GM19467 (cell line): ENCODE results near the gene DBNL.

Experiments used
- ATAC-seq: cut with Tn5 transposase; IDR thresholded peaks from one replicate; pipeline ENCODE4 v1.9.1; 2021; ENCODE audit warnings: mild to moderate bottlenecking, moderate library complexity; ENCODE audit not compliant: unreplicated experiment

Gene DBNL

DNA sequence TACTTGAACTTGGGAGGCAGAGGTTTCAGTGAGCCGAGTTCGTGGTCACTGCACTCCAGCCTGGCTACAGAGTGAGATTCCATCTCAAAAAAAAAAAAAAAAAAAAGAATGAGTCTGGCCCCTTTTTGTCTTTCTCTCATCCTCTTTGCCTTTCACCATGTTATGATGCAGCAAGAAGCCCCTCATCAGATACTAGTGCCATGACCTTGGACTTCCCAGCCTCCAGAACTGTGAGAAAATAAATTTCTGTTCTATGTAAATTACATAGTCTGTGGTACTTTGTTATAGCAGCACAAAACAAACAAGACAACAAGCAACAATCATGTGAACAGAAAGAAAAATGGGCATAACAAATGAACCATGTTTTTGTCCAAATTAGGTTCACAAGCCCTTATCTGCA is 2.3 kb upstream of the DBNL start:
- no peak for ATAC-seq

DNA sequence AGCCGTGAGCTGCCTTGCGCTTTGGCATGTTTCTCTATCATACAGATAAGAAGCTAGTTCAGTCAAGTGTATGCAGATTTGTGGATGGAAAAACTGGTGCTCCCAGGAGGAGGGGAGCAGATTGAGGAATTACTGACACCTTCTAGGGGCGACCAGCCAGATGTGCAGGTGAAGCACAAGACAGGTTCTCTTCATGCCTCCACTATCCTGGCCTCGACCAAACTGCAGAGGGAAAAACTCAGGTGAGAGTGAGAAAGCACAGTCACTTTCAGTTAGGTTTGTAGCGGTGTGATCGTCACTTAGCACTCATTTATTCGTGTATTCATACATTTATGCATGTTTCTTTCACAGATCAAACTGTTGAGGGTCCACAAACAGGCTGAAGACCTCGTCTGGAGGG is 600 bp upstream of the DBNL start:
- ATAC-seq: no peak

DNA sequence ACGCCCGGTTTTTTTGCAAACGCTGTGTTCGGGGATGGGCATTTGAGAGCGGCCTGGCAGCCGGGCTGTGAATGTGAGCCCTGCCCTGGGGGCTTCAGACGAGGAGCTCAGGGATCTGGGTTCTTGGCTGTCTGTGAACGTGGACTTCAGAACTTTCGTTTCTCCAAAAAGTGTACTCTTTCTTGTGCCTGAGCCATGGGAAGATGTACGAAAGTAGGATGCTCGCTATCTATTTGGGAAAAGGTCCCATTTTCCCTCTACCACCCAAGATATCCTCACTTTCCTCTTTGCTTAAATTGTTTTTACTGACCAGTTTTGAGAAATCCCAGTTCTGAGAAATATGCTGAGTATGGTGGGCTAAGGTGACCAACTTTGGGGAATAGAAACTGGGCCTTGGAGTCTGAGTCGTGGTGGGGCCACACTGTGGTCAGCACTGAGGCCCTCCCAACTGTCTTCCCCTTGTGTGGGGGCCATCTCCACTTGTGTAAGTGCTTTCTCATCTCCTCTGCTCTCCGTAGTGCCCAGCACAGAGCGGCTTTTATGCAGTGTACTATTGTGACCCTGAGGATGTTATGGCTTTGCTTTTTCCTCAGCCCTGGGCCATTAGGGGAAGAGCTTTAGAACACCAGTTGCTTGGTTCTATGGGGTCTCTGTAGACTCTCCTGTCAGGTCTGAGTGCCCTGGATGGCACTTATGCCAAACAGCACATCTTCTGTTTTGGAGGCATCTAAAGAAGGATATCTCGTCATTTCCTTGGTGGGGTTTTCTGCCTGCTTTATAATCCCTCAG is 918 bp downstream of the DBNL start:
- no peak for ATAC-seq

DNA sequence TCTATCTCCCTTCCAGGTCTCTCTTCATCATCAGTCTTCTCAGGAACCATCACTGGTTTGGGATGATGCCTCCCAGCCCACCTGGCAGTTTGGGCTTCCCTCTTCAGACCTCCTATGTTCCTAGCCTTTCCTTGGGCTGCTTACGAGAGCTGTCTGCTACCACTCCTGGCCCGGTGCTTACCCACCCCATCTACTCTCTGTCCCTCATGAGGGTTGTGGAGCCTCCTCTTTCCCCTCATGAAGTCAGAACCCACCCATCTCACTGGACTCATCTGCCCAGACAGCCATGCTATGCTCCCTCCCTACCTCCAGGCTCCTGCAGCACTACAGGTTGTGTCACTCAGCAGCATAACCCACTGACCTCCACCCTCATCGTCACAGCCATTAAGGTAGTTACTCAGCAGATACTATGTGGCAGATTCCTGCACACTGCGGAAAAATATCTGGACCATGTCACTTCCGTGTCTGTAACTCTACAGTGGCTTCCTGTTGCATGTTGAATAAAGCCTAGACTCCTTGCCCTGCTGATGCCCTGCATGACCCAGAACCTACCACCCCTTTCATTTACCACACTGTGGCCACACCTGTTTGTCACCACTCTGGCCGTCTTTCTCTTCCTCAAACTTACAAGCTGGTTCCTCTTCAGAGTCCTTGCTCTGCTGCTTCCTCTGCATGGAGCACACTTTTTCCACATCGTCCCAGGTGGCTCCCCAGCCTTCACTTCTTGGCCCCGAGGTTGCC is 2.0 kb downstream of the DBNL start:
- peak; percentile 45 for ATAC-seq

DNA sequence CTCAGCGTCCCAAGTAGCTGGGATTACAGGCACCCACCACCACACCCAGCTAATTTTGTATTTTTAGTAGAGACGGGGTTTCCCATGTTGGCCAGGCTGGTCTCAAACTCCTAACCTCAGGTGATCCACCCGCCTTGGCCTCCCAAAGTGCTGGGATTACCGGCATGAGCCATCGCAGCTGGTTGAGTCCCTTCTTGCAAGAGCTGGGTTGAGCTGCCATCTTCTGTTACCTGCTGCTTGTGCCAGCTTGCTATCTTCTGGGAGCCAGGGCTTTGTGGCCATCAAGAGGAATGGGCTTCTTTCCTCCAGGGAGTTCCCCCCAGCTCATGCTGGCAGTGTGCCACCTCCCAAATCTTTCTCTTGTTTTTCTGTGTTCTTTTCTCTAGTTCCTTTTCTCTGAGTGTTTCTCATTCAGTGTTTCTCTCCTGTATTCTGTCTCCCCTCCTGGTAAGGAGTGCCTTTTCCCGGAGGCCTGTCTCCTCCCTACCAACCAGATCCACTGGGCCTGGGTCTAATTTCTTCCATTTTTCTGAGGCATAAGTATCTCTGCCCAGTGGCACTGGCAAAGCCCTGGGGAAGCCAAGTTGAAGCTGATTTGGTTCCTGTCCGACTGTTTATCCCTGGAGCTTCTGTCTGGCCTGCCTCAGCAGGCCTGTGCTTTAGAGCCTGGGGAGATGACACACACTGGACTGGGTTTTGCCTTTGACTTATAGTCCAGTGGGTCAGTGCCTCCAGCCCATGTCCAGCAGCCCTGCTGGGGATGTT is 3.7 kb downstream of the DBNL start:
- ATAC-seq: no peak

DNA sequence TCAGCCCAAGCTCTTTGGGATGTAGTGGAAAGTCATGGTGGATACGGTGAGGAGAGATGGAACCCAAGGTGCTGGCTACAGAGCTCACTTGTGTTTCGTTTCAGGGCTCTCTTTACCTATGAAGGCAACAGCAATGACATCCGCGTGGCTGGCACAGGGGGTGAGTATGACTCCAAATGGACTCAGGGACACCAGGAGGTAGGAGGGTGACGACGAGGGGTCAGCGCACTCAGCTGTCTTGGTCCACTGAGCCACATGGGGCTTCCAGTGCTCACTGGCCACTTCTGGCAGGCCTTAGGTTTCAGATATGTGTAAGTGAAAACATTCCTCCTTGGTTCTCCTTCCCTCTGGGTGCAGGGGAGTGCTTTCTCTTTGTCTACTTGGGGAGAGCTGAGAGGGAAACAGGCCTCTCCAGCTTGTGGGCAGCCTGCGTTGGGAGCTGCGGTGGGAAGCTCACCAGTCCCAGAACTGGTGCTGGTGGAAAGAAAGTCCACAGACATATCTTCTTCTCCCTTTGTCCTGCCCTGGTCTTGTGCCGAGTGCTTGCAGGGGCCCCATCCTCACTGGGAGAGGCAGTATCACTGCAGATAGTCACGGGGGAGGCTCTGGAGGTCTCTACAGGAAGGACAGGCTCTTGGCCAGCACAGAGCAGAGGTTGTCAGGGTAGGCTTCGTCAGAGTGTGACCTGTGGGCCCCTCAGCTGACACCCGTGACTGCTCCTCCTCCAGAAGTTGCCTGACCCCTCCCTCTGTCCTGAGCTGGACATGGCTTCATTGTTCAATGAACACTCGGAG is 5.8 kb downstream of the DBNL start:
- no peak for ATAC-seq

DNA sequence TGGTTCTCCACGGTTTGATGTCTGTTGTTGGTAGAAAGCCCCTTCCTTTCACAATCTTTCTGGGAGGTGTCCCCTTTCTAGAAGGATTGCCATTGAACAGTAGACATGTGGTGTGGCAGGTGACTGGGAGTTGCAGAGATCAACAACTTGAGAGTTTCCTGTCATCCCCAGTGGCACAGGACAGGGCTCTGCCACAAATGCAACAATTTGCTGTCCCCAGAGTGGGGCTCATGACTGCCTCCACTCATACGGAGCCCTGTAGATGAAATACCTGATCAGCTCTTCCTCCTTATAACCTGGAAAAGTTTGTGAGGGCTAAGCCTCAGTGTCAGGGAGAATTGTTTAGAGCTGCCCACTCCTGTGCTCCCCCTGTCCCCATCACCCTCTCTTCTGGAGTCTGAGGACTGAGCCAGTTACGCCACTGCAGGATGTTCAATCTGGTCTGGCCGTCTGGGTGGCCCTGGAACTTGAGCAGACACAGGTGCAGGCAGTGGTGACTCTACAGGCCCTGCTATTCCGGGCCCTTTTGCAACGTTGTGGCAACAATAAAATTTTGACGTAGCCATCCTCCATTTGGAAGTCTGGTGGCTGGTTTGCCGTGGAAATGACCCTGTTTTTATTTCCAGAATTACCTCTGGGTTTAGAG is 6.5 kb downstream of the DBNL start:
- ATAC-seq: no peak

DNA sequence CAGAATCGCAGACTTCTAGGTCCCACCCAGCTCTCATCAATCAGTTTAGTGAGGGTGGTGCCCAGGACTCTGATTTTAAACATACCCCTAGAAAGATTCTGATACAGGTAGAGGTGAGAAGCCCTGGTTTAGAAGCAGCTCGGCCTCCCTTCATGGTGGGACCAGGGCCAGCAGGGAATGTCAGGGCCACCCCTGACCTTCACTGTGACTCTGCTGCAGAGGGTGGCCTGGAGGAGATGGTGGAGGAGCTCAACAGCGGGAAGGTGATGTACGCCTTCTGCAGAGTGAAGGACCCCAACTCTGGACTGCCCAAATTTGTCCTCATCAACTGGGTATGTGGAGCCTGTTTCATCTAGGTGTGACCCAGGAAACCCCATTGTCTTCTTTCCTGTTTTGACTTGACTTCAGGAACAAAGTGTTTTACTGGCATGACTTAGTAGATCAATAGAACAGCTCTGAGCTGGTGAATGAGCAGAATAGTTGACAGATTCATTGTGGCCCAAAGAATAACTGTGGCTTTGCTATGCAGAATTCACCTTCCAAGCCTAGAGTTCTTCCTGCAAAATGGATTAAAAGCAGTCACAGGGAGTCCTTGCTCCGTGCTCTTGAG is 7.2 kb downstream of the DBNL start:
- no peak for ATAC-seq

DNA sequence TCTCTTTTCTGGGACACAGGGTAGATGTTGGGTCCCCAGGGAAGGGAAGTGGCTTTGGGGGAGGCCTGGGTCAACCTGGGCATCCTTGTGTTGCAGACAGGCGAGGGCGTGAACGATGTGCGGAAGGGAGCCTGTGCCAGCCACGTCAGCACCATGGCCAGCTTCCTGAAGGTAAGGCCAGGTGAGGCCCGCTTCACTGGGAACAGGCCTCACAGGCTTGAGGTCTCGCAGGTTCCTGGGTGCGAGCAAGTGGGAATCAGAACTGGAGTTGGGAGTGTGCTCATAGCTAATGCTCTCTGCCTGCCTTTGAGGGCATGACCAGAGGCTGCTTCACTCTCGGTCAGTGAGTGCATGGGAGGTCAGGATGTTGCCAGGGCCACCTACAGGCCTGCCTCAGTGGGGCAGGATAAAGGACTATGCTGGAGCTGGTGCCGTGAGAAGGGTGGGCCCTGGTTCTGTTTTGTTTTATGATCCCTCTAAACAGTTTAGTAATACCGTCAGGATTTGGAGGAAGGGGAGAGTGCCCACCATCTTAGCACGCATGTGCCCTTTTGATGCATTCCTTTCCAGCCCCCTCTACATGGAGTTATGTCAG is 8.4 kb downstream of the DBNL start:
- ATAC-seq: no peak

DNA sequence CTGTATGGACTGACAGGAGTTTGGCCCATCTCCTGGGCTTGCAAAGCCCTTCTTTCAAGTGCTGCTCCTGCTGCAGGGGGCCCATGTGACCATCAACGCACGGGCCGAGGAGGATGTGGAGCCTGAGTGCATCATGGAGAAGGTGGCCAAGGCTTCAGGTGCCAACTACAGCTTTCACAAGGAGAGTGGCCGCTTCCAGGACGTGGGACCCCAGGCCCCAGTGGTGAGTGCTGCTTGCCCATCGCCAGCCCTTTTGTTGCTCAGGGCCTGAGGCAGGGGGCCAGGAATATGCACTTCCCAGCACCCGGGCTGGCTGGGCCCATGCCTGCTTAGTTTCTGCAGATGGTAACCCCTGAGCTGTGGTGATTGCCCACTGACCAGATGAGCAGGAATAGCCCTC is 12.2 kb downstream of the DBNL start:
- no peak for ATAC-seq

DNA sequence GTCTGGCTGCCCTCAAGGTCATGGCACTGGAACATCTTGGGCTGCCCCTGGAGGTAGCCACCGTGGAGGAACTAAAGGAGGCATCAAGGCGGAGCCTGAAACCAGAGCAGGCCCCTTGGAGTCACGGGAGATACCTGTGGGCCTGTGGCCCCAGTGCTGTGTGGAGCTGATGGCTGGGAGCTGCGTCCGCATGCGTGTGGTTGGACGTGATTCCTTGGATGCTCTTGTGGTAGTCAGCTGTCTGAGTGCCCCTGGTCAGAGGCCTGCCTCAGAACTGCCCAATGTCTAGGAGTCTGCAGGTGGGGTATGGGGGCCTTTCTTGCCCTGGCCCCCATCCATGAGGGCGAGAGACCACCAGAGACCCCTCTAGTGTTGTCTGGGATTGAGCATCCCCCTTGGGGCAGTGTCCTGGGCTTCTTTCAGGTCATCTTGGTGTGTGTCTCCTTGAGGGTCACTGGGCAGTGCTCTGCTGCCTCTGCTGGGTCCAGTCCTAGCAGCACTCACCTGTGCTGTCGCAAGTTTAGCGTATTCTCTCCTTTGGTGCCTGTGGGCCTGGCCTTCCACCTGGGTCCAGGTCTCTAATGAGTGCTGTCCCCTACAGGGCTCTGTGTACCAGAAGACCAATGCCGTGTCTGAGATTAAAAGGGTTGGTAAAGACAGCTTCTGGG is 12.8 kb downstream of the DBNL start:
- ATAC-seq: no peak

DNA sequence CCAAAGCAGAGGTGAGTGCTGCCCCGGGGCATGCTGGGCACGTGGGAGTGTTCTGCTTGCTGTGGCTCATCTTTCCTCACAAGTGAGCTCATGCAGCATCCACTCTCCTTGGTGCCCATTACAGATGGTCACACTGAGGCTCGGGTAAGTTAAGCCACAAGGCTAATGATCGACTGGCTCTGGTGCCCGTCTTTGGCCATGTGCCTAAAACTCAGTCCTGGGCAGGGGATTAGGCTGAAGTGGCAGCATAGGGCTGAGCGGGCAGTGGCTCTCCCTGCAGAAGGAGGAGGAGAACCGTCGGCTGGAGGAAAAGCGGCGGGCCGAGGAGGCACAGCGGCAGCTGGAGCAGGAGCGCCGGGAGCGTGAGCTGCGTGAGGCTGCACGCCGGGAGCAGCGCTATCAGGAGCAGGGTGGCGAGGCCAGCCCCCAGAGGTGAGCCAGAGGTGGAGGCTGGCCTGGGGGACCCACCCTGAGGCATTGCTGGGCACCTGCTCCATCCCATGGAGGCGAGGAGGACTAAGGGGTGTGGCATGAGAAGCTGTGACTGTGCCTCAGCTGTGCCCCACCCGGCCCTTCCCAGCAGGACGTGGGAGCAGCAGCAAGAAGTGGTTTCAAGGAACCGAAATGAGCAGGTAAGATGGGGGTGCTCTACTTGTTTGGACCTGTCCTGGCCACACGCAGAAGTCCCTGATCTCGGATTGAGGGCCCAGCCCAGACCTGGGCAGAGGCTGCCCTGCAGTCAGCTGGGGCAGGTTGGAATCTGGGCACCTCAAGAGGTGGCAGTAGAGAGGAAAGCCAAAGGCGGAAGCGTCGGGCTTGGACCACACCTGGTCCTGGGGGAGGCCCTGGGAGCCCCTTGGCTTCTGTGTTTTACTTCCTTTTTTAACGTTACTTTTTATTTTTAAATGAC is 13.6 kb downstream of the DBNL start:
- ATAC-seq: no peak

DNA sequence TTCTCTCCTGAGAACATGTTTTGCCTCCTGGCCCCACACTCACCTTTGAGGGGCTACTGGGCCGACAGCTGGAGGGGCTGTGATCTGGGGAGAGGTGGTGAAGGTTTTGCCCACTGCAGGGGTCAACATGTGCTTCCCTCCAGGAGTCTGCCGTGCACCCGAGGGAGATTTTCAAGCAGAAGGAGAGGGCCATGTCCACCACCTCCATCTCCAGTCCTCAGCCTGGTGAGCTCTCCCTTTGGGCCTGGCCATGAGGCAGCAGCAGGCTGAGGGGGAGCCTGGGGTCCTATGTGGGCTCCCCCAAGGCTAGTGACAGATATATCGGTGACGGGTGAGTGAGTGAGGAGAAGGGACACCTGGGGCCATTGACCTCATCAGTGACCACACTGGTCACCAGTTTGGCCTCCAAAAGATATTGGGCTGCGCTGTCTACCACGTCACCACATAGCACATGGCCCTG is 14.3 kb downstream of the DBNL start:
- no peak for ATAC-seq

DNA sequence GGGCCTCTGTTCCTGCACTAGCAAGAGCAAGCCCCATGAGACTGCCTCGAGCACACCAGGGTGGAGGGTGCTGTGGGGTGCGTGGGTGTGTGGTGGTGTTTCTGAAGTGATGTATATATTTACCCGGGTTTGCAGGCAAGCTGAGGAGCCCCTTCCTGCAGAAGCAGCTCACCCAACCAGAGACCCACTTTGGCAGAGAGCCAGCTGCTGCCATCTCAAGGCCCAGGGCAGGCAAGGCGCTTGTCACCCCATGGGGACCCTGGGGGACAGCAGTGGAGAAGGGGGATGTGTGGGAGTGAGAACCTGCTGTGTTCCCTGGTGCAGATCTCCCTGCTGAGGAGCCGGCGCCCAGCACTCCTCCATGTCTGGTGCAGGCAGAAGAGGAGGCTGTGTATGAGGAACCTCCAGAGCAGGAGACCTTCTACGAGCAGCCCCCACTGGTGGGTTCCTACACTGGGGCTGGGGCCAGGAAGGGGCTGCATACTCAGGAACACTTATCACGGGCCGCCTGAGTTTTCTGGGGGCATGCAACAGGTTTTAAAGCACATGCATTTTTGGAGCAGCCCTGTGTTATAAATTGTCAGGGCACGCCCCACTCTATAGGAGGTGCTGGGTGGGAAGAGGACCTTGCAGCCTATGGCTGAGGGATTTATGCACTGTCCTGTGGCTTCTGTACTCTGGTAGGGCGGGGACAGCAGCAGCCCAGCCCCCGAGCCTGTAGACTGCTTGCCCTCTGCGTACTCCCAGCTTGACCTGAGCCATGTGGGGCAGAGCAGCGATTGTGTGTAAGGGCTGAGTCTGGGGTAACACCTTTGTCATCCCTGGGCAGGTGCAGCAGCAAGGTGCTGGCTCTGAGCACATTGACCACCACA is 15.0 kb downstream of the DBNL start:
- ATAC-seq: no peak

DNA sequence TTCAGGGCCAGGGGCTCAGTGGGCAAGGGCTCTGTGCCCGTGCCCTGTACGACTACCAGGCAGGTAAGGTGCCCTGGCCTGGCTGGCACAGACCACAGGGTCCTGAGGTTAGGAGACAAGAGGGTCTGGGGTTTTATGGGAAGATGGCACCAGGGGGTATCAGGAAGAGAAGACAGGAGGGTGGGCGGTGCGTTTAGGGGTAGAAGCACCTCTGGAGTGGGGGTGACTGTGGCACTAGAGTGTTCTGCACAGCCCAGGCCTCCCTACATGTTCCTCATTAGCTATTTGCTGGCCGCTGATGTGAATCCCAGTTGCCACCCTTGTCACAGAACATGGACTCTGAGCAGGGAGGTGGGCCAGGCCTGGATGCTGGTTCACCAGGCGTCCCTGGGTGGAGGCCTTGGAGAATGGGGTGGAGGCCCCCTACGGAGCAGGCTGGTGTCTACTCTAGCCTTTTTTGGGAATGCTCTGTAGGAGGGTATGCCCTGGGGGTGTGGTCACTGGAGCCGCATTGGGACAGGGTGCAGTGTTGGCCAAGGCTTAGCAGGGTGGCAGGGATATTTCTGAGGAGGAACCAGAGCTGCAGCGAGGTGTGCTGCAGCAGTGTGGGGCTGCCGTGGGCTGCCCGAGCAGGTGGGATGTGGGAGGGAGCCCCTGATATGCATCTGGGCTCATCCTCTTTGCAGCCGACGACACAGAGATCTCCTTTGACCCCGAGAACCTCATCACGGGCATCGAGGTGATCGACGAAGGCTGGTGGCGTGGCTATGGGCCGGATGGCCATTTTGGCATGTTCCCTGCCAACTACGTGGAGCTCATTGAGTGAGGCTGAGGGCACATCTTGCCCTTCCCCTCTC is 15.8 kb downstream of the DBNL start:
- ATAC-seq: no peak
